Lung (tissue), 12 donors: ENCODE results near the gene ANKRD10. TPM values are rescaled to one million over a fixed set of nuclear protein-coding genes. Genes with fewer than 3 reads are reported as not detected.

Source experiments
- ATAC-seq: fragments of 200-7000 bp; cut with Tn5 transposase; one replicate; pipeline ENCODE4 v1.9.1; 2020; ENCODE audit warnings: moderate number of reproducible peaks; ENCODE audit not compliant: insufficient read depth, low FRiP score
- DNase-seq, 3 donors: peaks; one replicate each; pipeline ENCODE4 v3.0.0-alpha.2; 2013 to 2017
- H3K27ac ChIP-seq, 2 donors: one replicate each; pipeline ENCODE4 v1.5.1; 2013; ENCODE audit warnings: mild to moderate bottlenecking in 2 of 2, moderate library complexity in 2 of 2, control low read depth in 1 of 2, inconsistent platforms in 1 of 2, low read depth in 1 of 2, low read length in 1 of 2
- H3K27me3 ChIP-seq, 3 donors: one replicate each; pipeline ENCODE4 v1.5.1; 2013; ENCODE audit warnings: low read length in 2 of 3; ENCODE audit not compliant: control insufficient read depth in 3 of 3, insufficient read depth in 3 of 3
- H3K36me3 ChIP-seq, 4 donors: one replicate each; pipeline ENCODE4 v1.5.1; 2013; ENCODE audit warnings: low read length in 4 of 4, mild to moderate bottlenecking in 1 of 4, moderate library complexity in 1 of 4; ENCODE audit not compliant: control insufficient read depth in 4 of 4, insufficient read depth in 4 of 4
- H3K4me1 ChIP-seq, 5 donors: one replicate each; pipeline ENCODE4 v1.5.1; 2013; ENCODE audit warnings: low read length in 5 of 5, mild to moderate bottlenecking in 2 of 5, moderate library complexity in 1 of 5; ENCODE audit not compliant: control insufficient read depth in 5 of 5, insufficient read depth in 5 of 5
- H3K4me3 ChIP-seq: one replicate; pipeline ENCODE4 v1.5.1; 2013; ENCODE audit warnings: mild to moderate bottlenecking, control low read depth, moderate library complexity
- H3K9ac ChIP-seq, 2 donors: one replicate each; pipeline ENCODE4 v1.5.1; 2013; ENCODE audit warnings: low read length in 2 of 2, control low read depth in 1 of 2; ENCODE audit not compliant: insufficient read depth in 1 of 2
- H3K9me3 ChIP-seq, 4 donors: one replicate each; pipeline ENCODE4 v1.5.1; 2013; ENCODE audit warnings: low read length in 3 of 4, mild to moderate bottlenecking in 1 of 4, moderate library complexity in 1 of 4; ENCODE audit not compliant: control insufficient read depth in 4 of 4, insufficient read depth in 3 of 4
- WGBS, 2 donors: extraction: QIAGEN DNeasy Blood & Tissue Kit; methylation state at CpG; one replicate each; pipeline ENCODE4 v1.1.7; 2013; 5-methylcytosine and 5-hydroxymethylcytosine counted together
- polyA plus RNA-seq, 2 donors: library from polyadenylated mRNA; stranded (reverse); fragments of 200-250 nt; gene quantifications; one replicate each; pipeline ENCODE4 v1.2.1, GENCODE V29; 2013
- total RNA-seq, 2 donors: library from RNA; depleted of rRNA in 1 of 2; stranded (reverse); fragments of >200 nt in 1 of 2; gene quantifications; one replicate each; pipeline ENCODE4 v1.2.1, GENCODE V29; 2014 to 2021
- TF ChIP-seq, protein P1 (sequence below): IDR thresholded peaks from 2 replicates; pipeline ENCODE4 v1.5.1; 2012; ENCODE audit warnings: mild to moderate bottlenecking; ENCODE audit errors: control extremely low read depth, extremely low read depth
- donor health status: control.
- donor health status: control.
- donor health status: Bipolar disorder and iron deficiency.
- donor health status: healthy.
- donor health status: DM: yes; HTN: yes; CAD: no.

The ANKRD10 gene
- total and polyA plus RNA-seq, 4 donors: 44.0 to 353 (median 92.3) TPM

DNA sequence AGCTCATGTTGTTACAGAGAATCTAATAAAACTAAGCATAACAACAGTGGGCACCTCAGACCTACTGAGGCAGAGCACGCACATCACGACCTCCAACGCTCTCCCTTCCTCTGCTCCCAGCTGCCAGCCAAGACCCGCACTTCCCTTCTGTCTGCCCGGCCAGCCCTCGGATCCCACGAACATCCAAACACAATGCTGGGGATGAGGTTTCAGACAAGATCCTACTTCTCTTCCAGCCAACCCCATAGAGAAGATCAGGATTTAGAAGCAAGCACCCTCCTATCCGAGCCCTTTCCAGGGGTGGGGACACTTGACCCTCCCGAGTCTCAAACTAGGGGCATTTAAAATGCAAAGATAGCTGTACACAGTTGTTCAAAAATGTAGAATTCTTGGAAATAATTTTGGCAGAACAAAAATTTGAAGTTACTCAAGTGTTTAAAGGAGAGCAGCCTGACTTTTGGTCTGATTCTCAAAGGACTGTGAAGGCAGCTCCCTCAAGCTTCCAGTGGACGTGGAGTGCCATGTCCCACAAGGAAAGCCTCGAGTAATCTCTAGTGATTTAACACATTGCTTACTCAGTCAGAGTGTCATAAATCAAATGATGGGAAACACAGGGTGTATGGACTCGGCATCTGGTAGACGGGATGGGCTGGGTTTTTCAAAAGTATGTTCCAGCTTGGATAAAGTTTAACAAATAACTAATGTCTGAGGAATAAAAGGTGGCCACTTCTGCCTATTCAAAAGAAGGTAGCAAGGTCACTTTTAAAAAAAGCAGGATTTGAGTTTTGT, 32.8 kb downstream of the ANKRD10 start:
- H3K4me3 ChIP-seq: no peak overlapping the region
- peaks cover 0 to 4% (median 0%) of the 10 kb centered on the region in 5 donors for H3K4me1 ChIP-seq
- ATAC-seq (no peak), DNase-seq (no peak)
- peaks cover 0 to 4% (median 0%) of the 10 kb centered on the region in 4 donors for H3K36me3 ChIP-seq
- TF ChIP-seq, protein P1, sequence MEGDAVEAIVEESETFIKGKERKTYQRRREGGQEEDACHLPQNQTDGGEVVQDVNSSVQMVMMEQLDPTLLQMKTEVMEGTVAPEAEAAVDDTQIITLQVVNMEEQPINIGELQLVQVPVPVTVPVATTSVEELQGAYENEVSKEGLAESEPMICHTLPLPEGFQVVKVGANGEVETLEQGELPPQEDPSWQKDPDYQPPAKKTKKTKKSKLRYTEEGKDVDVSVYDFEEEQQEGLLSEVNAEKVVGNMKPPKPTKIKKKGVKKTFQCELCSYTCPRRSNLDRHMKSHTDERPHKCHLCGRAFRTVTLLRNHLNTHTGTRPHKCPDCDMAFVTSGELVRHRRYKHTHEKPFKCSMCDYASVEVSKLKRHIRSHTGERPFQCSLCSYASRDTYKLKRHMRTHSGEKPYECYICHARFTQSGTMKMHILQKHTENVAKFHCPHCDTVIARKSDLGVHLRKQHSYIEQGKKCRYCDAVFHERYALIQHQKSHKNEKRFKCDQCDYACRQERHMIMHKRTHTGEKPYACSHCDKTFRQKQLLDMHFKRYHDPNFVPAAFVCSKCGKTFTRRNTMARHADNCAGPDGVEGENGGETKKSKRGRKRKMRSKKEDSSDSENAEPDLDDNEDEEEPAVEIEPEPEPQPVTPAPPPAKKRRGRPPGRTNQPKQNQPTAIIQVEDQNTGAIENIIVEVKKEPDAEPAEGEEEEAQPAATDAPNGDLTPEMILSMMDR: no peak
- no peak overlapping the region for H3K27ac ChIP-seq
- 91 to 93% methylated on average over 13 of the region's 13 CpGs for WGBS, 2 donors
- no peaks in the 10 kb centered on the region for H3K27me3 ChIP-seq
- no peaks in the 10 kb centered on the region for H3K9me3 ChIP-seq
- H3K9ac ChIP-seq: no peak overlapping the region

DNA sequence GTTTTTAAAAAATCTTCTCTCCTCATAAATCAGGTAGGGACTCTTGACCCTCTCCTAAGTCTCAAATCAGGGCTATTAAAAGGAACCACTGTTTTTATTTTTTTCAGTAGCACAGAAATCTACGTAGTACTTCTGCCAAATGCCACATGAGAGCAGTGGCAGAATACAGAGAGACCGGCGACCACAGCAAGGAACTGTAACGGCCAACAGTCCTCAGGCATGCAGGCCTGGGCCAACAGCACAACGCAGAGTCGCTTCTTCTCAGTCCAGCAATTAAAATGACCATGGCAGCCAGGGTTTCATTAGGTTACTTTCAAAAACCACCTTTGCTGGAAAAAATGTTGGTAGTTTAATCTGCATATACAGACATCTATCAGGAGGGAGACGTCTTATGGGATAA, 34.2 kb downstream of the ANKRD10 start:
- H3K36me3 ChIP-seq: peaks cover 0 to 4% (median 0%) of the 10 kb centered on the region in 4 donors
- peaks cover 0 to 4% (median 0%) of the 10 kb centered on the region in 5 donors for H3K4me1 ChIP-seq
- H3K27ac ChIP-seq: no peak overlapping the region
- TF ChIP-seq, protein P1: no peak
- no peaks in the 10 kb centered on the region for H3K9me3 ChIP-seq
- WGBS, 2 donors: 91 to 93% methylated on average over 7 of the region's 7 CpGs
- H3K27me3 ChIP-seq: no peaks in the 10 kb centered on the region
- no peak overlapping the region for H3K4me3 ChIP-seq
- ATAC-seq: no peak
- no peak for DNase-seq
- no peak overlapping the region for H3K9ac ChIP-seq

DNA sequence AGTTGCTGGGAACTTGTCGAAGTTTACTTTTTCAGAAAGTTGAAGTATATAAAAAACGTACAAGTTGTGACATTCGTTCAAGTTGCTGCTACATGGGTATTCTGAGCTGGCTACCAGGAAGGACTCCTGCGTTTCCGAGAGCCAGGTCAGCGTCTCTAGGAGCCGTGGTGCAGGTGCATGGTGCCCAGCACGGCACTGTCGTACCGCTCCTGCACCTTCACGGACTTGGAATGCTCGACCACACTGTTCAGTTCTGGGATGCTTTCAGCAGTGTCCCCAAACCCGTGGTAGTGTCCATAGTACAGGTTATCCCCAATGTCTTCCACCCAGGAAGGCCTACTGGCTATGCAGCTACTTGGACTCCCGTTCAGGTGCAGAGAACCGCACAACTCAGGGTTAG, 35.4 kb downstream of the ANKRD10 start:
- DNase-seq (no peak), ATAC-seq (no peak)
- no peaks in the 10 kb centered on the region for H3K9me3 ChIP-seq
- H3K36me3 ChIP-seq: peaks cover 0 to 4% (median 0%) of the 10 kb centered on the region in 4 donors
- H3K27ac ChIP-seq: no peak overlapping the region
- H3K4me3 ChIP-seq: no peak overlapping the region
- no peak overlapping the region for H3K9ac ChIP-seq
- H3K27me3 ChIP-seq: no peaks in the 10 kb centered on the region
- peaks cover 0 to 11% (median 0%) of the 10 kb centered on the region in 5 donors for H3K4me1 ChIP-seq
- TF ChIP-seq, protein P1: no peak
- 92 to 94% methylated on average over 15 of the region's 15 CpGs for WGBS, 2 donors
